Fibroblast of skin of right biceps (primary cell): ENCODE measurements around the gene TMEM145.
"Not testable (repeated sequence)": the region's sequence is repeated elsewhere in the genome, so short reads cannot be mapped to it uniquely, and the experiment has no call there.

Experiments used
- DNase-seq: peaks from one replicate; pipeline ENCODE4 v3.0.0-alpha.2; 2013

TMEM145 gene

DNA sequence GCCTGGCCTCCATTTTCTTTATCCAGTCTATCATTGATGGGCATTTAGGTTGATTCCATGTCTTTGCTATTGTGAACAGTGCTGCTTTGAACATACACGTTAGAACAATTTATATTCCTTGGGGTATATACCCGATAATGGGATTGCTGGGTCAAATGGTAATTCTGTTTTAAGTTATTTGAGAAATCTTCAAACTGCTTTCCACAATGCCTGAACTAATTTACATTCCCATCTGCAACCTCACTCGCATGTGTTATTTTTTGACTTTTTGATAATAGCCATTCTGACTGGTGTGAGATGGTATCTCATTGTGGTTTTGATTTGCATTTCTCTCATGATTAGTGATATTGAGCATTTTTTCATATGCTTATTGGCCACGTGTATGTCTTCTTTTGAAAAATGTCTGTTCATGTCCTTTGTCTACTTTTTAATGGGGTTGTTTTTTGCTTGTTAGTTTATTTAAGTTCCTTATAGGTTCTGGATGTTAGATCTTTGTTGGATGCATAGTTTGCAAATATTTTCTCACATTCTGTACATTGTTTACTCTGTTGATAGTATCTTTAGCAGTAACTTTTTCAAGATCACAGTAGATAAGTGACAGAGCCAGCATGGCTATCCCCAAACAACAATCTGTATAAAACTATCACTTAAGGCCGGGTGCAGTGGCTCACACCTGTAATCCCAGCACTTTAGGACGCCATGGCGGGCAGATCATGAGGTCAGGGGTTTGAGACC lies 26.2 kb downstream of the TMEM145 start:
- not testable (repeated sequence) for DNase-seq

DNA sequence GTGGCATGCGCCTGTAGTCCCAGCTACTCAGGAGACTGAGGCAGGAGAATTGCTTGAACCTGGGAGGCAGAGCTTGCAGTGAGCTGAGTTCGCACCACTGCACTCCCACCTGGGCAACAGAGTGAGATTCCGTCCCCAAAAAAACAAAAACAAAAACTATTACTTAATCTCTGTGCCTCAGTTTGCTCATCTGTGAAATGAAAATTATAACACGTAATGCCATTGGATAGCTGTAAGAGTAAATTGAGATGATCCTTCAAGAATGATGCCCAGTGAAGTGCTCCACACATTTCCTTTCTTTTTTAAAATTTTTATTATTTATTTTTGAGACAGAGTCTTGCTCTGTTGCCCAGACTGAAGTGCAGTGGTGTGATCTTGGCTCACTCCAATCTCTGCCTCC lies 26.8 kb downstream of the TMEM145 start:
- DNase-seq: not testable (repeated sequence)

DNA sequence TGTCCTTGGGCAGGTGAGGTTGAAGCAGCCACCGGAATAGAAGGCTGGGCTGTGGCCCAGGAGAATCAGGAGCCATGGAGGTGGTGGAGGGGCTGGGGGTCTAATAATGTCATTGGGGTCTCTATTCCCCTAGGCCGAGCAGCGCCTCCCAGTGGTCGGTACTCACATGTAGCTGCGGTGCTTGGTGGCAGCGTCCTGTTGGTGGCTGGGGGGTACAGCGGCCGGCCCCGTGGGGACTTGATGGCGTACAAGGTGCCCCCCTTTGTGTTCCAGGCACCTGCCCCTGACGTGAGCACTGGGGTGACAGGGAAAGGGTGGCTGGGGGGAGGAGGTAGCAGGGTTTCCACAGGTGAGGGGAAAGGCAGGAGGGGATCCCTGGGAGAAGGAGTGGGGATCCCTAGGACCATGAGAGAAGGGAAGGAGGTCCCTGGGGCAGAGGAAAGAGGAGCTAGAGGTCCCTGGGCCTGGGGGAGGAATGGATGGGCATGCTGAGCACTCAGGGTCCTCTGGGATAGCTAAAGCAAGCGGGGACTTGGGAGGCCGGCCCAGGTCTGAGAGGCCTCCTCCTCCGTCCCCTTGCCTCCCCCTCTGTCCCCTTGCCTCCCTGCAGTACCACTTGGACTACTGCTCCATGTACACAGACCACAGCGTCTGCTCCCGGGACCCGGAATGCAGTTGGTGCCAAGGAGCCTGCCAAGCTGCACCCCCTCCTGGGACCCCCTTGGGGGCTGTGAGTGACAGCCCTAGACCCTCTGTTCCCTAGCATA lies 30.4 kb downstream of the TMEM145 start:
- no peak for DNase-seq

DNA sequence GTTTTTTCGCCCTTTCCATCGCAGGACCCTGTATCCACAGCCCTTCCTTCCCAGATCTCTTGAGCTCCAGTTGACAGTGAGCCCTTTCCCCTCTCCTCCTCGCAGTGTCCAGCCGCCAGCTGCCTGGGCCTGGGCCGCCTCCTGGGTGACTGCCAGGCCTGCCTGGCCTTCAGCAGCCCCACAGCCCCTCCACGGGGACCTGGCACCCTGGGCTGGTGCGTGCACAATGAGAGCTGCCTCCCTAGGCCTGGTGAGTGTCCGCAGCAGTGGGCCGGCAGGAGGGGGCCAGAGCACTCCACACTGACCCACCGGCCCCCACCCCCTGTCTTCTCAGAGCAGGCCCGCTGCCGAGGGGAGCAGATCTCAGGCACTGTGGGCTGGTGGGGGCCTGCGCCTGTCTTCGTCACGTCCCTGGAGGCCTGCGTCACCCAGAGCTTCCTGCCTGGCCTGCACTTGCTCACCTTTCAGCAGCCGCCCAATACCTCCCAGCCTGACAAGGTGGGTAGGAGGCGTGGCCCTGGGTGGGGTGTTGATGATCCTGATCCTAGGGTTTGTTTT lies 31.3 kb downstream of the TMEM145 start:
- DNase-seq: no peak

DNA sequence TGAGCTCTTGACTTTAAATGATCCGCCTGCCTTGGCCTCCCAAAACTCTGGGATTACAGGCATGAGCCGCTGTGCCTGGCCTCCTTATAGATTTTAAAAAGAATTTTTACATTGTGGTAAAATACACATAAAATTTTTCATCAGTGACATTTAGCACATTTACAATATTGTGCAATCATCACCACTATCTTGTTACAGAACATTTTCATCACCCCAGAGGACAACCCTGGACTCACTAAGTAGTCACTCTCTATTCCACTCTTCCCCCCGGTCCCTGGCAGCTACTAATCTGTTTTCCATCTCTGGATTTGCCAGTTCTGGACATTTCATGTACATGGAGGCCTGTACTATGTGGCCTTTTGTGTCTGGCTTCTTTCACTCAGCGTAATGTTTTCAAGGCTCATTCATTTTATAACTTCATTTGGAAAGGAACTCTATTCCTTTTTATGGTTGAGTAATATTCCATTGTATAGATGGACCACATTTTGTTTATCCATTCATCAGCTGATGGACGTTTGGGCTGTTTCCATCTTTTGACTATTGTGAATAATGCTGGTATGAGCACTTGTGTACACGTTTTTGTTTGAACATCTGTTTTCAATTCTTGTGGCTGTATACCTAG lies 32.2 kb downstream of the TMEM145 start:
- peak; percentile 32 for DNase-seq

DNA sequence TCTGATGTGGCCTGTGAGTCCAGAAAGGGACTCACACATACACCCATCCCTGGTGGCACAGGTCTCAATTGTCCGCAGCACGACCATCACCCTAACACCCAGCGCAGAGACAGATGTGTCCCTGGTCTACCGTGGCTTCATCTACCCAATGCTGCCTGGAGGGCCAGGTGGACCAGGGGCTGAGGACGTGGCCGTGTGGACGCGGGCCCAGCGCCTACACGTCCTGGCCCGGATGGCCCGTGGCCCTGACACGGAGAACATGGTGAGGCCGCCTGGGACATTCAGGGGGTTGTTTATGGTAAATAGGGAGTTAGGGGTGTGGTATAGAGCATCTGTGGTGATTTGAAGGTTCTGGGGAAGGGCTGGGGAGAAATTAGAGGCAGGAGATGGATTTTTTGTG lies 35.1 kb downstream of the TMEM145 start:
- DNase-seq: no peak

DNA sequence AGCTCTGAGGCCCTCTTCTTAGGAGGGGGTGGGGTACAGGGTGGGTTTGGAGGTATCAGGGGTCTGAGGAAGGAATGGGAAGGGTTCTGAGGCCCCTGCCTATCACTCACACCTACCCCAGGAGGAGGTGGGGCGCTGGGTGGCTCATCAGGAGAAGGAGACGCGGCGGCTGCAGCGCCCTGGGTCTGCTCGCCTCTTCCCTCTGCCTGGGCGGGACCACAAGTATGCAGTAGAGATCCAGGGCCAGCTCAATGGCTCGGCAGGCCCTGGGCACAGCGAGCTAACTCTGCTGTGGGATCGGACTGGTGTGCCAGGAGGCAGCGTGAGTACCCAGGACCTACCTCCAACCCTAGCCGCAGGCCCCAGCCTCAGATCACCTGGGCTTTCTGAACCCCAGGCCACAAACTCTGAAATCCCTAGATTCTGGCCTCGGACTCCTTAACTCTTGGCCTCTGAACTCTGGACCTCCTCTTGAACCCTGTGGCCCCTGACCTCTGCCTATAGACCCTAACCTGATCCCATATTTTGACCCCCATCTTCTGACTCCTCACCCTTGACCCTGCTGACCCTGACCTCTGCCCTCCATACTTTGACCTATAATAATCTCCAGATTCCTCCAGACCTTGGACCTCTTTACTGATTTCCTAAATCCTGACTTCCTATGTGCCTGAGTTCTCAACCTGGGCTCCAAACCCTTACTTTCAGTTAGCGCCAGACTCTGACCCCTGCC lies 36.4 kb downstream of the TMEM145 start:
- DNase-seq: no peak

DNA sequence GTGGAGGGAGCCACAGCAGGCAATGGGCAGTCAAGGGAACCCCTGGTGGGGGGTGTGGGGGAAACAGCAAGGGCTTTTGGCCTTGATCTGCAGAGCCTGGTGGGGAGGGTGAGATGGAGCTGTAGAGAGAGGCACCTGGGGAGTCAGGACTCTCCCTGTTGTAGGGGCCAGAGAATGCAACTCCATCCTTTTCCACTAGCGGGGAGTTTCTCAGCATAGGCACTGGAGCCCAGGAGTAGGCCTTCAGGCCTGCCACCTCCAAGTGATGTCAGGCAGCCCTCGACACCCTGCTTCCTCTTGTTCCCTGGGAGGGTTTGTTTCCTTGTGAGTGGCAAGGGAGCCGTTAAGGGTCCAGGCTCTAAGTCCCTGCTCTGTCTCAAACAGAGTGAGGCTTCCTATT lies 37.3 kb downstream of the TMEM145 start:
- no peak for DNase-seq

DNA sequence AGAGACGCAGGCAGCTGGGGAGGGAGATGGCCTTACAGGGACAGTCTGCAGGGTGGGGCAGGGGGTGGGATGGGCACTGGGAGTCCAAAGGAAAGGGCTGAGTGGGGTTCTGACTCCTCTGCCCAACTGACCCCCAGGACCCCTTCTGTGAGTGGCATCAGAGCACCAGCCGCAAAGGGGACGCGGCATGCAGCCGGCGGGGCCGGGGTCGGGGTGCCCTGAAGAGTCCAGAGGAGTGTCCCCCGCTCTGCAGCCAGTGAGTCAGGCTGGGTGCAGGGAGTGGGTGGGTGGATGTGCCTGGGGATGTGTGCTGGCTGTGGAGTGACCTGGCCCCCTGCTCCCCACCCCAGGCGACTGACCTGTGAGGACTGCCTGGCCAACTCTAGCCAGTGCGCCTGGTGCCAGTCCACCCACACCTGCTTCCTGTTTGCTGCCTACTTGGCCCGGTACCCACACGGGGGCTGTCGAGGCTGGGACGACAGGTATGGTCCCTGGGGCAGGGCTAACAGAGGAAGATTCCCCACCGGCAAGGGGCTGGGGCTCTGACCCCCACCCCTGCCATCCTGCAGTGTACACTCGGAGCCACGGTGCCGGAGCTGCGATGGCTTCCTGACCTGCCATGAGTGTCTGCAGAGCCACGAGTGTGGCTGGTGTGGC lies 38.1 kb downstream of the TMEM145 start:
- DNase-seq: no peak

DNA sequence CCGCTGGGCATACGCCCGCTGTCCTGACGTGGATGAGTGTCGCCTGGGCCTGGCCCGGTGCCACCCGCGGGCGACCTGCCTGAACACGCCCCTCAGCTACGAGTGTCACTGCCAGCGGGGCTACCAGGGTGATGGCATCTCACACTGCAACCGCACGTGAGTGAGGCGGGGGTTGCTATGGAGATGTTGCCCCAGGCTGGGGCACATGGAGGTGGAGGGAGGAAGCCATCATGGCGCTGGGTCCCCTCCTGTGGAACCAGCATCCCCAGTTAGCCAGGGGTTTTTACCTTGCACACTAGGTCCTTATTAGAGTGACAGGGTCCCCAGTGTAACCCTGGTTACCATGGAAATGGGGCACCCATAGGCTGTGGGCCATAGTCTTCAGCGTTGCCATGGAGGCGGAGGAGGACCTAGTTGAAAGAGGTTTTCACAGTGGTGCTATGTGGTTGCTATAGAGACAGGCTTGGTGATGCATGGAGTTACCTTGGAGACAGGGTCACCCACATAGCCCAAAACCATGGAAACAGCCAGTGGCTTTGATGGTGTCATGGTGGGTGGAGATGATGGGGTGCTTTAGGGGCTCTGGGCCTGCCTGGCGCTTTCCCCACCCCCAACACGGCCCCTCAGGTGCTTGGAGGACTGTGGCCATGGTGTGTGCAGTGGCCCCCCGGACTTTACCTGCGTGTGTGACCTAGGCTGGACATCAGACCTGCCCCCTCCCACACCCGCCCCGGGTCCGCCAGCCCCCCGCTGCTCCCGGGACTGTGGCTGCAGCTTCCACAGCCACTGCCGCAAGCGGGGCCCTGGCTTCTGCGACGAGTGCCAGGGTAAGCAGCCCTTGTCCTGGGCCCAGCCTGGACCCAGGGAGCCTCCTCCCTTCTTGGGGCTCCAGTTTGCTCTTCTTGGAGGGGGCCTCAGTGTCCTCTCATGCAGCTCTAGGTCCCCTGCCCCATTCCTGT lies 39.5 kb downstream of the TMEM145 start:
- DNase-seq: peak; percentile 22

DNA sequence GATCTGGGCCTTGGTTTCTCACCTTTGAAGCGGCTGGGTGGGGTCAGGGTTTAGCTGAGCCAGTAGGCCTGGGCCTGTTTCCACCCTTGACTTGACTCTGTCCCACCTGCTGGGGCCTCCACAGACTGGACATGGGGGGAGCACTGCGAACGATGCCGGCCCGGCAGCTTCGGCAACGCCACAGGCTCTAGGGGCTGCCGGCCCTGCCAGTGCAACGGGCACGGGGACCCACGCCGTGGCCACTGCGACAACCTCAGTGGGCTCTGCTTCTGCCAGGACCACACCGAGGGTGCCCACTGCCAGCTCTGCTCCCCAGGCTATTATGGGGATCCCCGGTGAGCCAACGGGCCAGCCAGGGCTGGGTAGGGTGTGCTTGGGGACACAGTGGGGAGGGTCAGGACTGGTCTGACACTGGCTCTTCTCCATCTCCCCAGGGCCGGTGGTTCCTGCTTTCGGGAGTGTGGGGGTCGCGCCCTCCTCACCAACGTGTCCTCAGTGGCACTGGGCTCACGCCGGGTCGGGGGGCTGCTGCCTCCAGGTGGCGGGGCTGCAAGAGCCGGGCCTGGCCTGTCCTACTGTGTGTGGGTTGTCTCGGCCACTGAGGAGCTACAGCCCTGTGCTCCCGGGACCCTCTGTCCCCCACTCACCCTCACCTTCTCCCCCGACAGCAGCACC lies 40.4 kb downstream of the TMEM145 start:
- no peak for DNase-seq

DNA sequence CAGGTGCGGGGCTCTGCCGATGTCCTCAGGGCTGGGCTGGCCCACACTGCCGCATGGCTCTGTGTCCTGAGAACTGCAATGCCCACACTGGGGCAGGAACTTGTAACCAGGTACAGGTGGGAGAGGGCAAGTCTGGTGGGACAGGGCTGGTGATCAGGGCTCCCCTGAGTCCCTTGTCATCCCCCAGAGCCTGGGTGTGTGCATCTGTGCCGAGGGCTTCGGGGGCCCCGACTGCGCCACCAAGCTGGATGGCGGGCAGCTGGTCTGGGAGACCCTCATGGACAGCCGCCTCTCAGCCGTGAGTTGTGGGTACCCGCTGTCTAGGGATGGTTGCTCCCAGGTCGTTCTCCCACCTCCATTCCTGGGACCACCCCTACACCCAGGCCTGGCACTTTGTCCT lies 42.8 kb downstream of the TMEM145 start:
- no peak for DNase-seq

DNA sequence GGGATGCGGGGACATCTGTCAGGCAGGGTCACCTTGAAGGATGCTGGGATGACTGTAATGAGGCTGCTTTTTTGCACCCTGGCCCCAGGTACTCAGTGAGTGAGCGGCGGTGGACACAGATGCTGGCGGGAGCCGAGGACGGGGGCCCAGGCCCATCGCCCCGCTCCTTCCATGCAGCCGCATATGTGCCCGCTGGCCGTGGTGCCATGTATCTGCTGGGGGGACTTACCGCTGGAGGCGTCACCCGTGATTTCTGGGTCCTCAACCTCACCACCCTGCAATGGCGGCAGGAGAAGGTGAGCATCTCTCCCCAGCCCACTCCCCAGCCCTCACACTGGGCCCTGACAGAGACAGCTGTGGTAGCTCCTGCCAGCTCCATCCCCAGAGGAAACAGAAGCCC lies 43.6 kb downstream of the TMEM145 start:
- DNase-seq: no peak

DNA sequence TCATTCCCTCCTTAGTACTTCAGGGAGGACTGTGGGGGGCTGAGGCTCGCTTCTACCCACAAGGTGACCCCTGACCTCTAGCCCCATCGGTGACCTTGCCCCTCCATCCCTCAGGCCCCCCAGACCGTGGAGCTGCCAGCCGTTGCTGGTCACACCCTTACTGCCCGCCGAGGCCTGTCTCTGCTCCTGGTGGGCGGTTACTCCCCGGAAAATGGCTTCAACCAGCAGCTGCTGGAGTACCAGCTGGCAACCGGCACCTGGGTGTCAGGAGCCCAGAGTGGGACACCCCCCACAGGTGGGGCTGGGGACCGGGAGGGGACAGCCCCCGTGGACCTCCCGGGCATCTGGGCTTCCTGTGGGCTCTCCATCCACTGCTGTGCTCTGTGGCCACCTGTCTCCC lies 44.2 kb downstream of the TMEM145 start:
- DNase-seq: no peak

DNA sequence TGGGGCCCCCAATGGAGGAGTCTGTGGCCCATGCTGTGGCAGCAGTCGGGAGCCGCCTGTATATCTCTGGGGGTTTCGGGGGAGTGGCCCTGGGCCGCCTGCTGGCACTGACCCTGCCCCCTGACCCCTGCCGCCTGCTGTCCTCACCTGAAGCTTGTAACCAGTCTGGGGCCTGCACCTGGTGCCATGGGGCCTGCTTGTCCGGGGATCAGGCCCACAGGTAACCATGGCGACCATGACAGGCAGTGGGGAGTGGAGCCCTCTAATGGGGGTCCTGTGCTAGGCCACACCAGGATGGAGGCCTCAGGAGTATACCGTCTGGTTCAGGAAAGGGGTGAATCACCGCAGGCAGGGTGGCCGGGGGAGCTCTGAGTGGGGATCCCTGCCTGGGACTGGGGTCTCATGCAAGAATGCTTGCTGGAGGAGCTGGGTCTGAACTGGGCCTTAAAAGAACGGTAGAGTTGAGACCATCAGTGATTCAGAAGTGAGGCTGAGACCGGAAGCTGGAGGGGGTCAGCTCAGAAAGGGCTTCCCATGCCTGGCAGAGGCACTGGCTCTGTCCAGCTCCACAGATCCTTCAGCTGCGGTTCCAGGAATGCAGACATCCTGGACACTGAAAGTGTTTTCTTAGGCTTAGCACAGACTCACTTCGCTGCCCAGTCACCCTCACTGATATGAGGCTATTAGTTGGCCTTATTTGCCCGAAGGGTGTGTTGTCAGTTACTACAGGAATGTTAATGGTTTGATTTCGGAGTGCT lies 47.9 kb downstream of the TMEM145 start:
- DNase-seq: no peak

DNA sequence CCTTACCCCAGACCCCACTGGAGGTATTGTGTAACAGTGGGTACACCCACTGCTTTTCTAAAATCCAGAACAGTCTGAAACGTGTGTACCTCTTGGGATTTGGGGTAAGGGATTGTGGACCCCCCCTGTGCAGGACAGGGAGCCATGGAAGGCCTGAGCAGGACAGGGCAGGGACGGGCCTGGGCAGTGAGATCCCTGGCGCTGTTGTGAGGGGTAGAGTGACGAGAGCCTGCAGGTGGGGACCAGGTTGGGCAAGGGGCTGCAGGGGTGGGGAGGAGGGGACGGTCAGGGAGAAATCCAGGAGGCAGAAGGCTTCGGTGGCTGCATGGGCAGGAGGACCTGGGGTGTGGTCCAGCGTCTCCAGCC lies 48.4 kb downstream of the TMEM145 start:
- DNase-seq: no peak

DNA sequence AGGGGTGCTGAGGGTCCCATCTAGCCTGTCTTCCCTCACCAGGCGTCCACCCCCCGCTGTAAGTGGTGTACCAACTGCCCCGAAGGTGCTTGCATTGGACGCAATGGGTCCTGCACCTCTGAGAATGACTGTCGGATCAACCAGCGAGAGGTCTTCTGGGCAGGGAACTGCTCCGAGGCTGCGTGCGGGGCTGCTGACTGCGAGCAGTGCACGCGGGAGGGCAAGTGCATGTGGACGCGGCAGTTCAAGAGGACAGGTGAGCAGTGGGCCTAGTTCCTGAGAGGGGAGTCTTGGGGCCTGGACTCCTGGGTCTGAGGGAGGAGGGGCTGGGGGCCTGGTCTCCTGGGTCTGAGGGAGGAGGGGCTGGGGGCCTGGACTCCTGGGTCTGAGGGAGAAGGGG lies 49.2 kb downstream of the TMEM145 start:
- no peak for DNase-seq

DNA sequence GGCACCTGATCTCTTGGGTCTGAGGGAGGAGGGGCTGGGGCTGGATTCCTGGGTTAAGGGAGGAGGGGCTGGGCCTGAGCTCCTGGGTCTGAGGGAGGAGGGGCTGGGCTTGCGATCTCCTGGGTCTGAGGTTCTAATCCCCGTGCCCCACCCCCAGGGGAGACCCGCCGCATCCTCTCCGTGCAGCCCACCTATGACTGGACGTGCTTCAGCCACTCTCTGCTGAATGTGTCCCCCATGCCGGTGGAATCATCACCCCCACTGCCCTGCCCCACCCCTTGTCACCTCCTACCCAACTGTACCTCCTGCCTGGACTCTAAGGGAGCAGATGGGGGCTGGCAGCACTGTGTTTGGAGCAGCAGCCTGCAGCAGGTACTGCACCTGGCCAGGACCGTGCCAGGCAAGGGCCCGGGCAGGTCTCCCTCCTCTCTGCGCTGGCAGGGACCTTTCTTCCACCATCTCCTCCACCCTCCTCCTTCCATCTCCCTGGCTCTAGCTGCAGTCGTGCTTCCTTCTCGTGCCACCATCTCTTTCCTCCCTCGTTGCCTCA lies 49.9 kb downstream of the TMEM145 start:
- DNase-seq: no peak

DNA sequence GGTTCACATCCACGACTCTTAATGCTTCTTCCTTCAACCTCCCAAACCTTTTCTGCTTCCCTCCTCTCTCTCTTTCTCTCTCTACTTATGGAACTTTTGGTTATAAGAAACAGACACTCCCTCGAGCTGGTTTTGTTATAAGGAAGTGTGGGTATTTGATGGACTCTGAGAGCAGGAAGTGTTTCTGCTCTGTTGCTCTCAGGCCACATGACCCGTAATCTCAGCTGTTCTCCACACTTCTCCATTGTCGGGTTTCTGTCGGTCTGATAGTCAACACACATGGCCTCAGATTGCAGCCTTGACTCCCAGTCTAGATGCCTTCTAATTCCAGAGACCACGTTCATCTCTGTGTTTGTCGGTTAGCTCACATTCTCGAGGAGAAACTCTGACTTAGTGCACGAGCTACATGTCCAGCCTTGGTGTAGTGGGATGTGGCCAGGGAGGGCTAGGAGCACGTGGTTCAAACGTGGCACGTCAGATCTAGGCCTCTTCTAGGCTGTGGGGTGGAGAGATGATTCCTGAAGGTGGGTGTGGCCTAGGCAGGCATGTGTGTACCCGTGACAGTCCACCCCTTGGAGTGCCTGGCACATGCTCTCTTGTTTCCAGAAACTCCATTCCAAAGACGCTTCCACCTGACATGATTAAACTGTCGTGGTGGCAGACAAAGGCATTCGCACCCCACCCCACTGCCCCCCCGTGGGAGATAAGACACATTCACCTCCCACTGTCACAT lies 50.7 kb downstream of the TMEM145 start:
- DNase-seq: no peak
